Measurements from ENCODE around the gene ACP5. TPM values are rescaled to one million over a fixed set of nuclear protein-coding genes. Genes with fewer than 3 reads are reported as not detected.

The ACP5 gene
- total and polyA plus RNA-seq, 2 of the 8 experiments (the other 6 are each of a cell fraction or from before 2014, with no cell fraction given): 9.0 to 14.3 TPM

- H3K56ac ChIP-seq (replicated peaks; ENCODE audit: insufficient read length, low read depth, low read length): no peak overlapping the region
- H2AK5ac ChIP-seq (ENCODE audit: low read depth, low read length): no peak overlapping the region
- no peak overlapping the region for H3K14ac ChIP-seq (ENCODE audit: insufficient read length)
- no peak overlapping the region for H3K4me3 ChIP-seq (ENCODE audit: extremely low read depth in 1 of 4, insufficient read depth in 2 of 4, low read depth in 3 of 4, low read length in 4 of 4)
- 83% methylated on average over 3 of the region's 4 CpGs; no CpG with 5 or more reads in 1 of the 2 experiments for WGBS, 2 experiments (ENCODE audit: extremely low coverage in 1 of 2, insufficient coverage in 1 of 2, insufficient read length in 1 of 2, insufficient replicate concordance in 2 of 2, low coverage in 1 of 2, low lambda C conversion rate in 2 of 2, missing lambda C conversion rate in 1 of 2)
- H3K9me3 ChIP-seq (ENCODE audit: insufficient read depth in 2 of 2, low read depth in 1 of 2, low read length in 1 of 2): no peaks in the 10 kb centered on the region
- H3K27ac ChIP-seq (ENCODE audit: low read depth, low read length): no peak overlapping the region
- H3K18ac ChIP-seq (ENCODE audit: extremely low read depth, low read length): no peak overlapping the region
- H3K79me2 ChIP-seq (ENCODE audit: control insufficient read depth in 1 of 2, insufficient read depth in 2 of 2, low read length in 2 of 2): no peaks in the 10 kb centered on the region
- no peak for TF ChIP-seq TCF12 (IDR thresholded peaks at IDR 0.05; ENCODE audit: low read depth, low read length)
- TF ChIP-seq USF2 (IDR thresholded peaks at IDR 0.05; ENCODE audit: low read length): no peak
- no peak for TF ChIP-seq KDM5A (IDR thresholded peaks at IDR 0.05; ENCODE audit: low read length)
- no peak for TF ChIP-seq E2F6 (IDR thresholded peaks at IDR 0.05)
- TF ChIP-seq PHF8 (conservative IDR thresholded peaks at IDR 0.05; ENCODE audit: low read depth, low read length): no peak
- H4K5ac ChIP-seq (ENCODE audit: insufficient read length, low read depth, low read length): no peak overlapping the region
- H3K4ac ChIP-seq (replicated peaks; ENCODE audit: insufficient read length, low read depth, low read length): no peak overlapping the region
- H3K79me1 ChIP-seq (ENCODE audit: low read depth, low read length): no peaks in the 10 kb centered on the region
- ChIA-PET CTCF (ENCODE audit: partially characterized antibody) (interaction anchor here (0.7 to 3.2 kb wide), 3 partner anchors 11 to 135 kb away, joined by 3 to 24 read pairs (median 8); partner anchors contain the start of gene ELOF1), POLR2A (ENCODE audit: partially characterized antibody) (interaction anchor here (0.6 to 2.1 kb wide), 4 partner anchors 11 to 1582 kb away, joined by 3 to 8 read pairs (median 5); partner anchors contain the start of gene ELOF1)
- no peak overlapping the region for H2AFZ ChIP-seq (ENCODE audit: low read length)
- H2BK20ac ChIP-seq (ENCODE audit: low read length): no peak overlapping the region
- H4K20me1 ChIP-seq (replicated peaks in 1 of 2; ENCODE audit: control insufficient read depth in 1 of 2, insufficient read depth in 2 of 2, low read length in 2 of 2): peaks cover 0 to under 1% of the 10 kb centered on the region in 2 experiments
- peaks cover 0 to 10% (median 6%) of the 10 kb centered on the region in 4 experiments; a peak in 5 of 7 replicates for H3K27me3 ChIP-seq (replicated peaks in 1 of 4; ENCODE audit: control insufficient read depth in 3 of 4, extremely low read depth in 1 of 4, insufficient read depth in 3 of 4, low read length in 3 of 4)
- H3K36me3 ChIP-seq (ENCODE audit: control insufficient read depth in 2 of 4, insufficient read depth in 4 of 4, low read length in 3 of 4): no peaks in the 10 kb centered on the region
- H3K23ac ChIP-seq (ENCODE audit: insufficient read length): no peak overlapping the region
- no peak overlapping the region for H2BK15ac ChIP-seq (ENCODE audit: low read length)
- DNase-seq (ENCODE audit: low read depth in 1 of 2, low spot score in 2 of 2) (no peak), FAIRE-seq (no peak)
- H3K23me2 ChIP-seq (ENCODE audit: low read depth, low read length): peaks cover 6% of the 10 kb centered on the region; the same call in 1 of the 2 replicates
- H4K91ac ChIP-seq (replicated peaks; ENCODE audit: insufficient read length, low read length): no peak overlapping the region
- H2BK12ac ChIP-seq (ENCODE audit: low read depth, low read length): no peak overlapping the region
- H4K8ac ChIP-seq (ENCODE audit: extremely low read depth, insufficient read depth, low read length): no peak overlapping the region
- no peak overlapping the region for H3K4me2 ChIP-seq (ENCODE audit: insufficient read depth in 1 of 2, low read depth in 2 of 2, low read length in 2 of 2)
- H3K9ac ChIP-seq (replicated peaks in 1 of 4; ENCODE audit: extremely low read depth in 1 of 4, low read depth in 3 of 4, low read length in 3 of 4): no peak overlapping the region
- H2BK120ac ChIP-seq (replicated peaks; ENCODE audit: low read depth, low read length): no peak overlapping the region
- H3K4me1 ChIP-seq (replicated peaks in 1 of 4; ENCODE audit: control insufficient read depth in 3 of 4, insufficient read depth in 4 of 4, low read length in 3 of 4): peaks cover 0 to 10% (median 6%) of the 10 kb centered on the region in 4 experiments; a peak in 4 of 7 replicates
- no peak overlapping the region for H2BK5ac ChIP-seq (ENCODE audit: low read depth, low read length)
Observed at GRCh38 chr19:11580116-11580515, 2.7 kb upstream of the ACP5 start.

Data from H1 (cell line).